ENCODE data around the gene RPS25. TPM values are rescaled to one million over a fixed set of nuclear protein-coding genes. Genes with fewer than 3 reads are reported as not detected.
"Not testable (repeated sequence)": the region's sequence is repeated elsewhere in the genome, so short reads cannot be mapped to it uniquely, and the experiment has no call there.

Gene RPS25
- total RNA-seq, 4 donors from 2014 or later, result 729 to 2,261 (median 1,537) TPM

- Histone ChIP-seq H3K9me3 (no peaks in the 10 kb centered on the region), H3K4me3 (no peak overlapping the region), H3K27me3 (no peaks in the 10 kb centered on the region), H3K4me1 (peaks cover 2 to 34% (median 18%) of the 10 kb centered on the region in 3 donors), H3K36me3 (peaks cover 0 to 6% (median 0%) of the 10 kb centered on the region in 3 donors), H3K27ac (no peak overlapping the region)
- no peak for DNase-seq
- 98 to 100% methylated on average over 2 to 3 of the region's 3 CpGs for WGBS, 2 donors
- TF ChIP-seq CTCF (IDR thresholded peaks at IDR 0.05) (no peak), POLR2A (IDR thresholded peaks at IDR 0.05) (no peak)
- intact Hi-C loops (cut with DNase I), result no loop called here
Measured at GRCh38 chr11:119061256-119061655, 43.1 kb upstream of the RPS25 start.

DNA sequence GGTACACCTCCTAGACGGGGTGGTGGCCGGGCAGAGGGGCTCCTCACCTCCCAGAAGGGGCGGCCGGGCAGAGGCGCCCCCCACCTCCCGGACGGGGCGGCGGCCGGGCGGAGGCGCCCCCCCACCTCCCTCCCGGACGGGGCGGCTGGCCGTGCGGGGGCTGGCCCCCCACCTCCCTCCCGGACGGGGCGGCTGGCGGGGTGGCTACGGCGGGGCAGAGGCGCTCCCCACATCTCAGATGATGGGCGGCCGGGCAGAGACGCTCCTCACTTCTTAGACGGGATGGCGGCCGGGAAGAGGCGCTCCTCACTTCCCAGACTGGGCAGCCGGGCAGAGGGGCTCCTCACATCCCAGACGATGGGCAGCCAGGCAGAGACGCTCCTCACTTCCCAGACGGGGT, 41.0 kb upstream of the RPS25 start:
- DNase-seq; H3K27ac ChIP-seq; H3K9me3 ChIP-seq; intact Hi-C loops (cut with DNase I); H3K27me3 ChIP-seq; H3K4me3 ChIP-seq: not testable (repeated sequence)
- Histone ChIP-seq H3K36me3 (peaks cover 4 to 20% (median 11%) of the 10 kb centered on the region in 3 donors), H3K4me1 (peaks cover 9 to 41% (median 25%) of the 10 kb centered on the region in 3 donors)
- WGBS, 2 donors, result no CpG with 5 or more reads among the region's 35 CpGs

DNA sequence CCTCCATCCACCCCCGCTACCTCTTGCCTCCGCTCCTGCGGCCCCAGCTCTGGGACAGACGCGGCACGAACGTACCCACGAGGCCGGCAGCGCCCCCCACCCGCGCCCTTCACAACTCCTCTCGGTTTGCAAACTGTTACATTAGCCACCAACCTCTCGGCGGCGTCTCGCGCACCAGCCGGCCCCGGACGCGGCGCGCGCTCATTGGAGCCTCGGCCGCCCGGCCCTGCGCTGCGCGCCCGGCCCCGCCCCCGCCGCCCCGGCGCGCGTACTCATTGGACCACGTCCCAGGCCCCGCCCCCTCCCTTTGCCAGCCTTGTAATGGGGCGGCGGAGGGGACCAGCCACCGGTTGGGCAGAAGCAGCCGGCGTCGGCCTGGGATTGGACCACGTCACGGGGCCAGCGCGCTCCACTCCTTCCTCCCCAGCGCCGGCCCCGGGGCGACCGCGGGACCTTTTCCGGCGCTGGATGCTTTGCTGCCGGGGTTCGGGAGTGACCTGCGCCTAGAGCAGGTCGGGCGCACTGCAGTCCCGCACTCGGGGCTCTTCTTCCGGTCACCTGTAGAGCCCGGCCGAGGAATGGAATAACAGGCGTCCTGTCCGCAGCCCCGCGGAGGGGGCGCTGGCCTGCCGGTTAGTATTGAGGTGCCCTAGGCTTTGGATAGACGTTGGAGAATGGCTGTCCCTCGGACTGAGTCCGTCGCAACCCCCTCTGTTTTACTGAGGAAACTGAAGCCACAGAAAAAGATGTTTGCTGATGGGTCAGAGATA, 39.0 kb upstream of the RPS25 start, which contains the start of gene HYOU1:
Gene HYOU1, minus strand, starts transcription at position 206 of the 770 bp plus-strand sequence. CDS start 1,045 bp downstream, outside the sequence.
- peak within 1 kb of the TSS; percentile 61 to 99 (median 96) for H3K4me3 ChIP-seq
- H3K4me1 ChIP-seq, result peaks cover 9 to 32% (median 19%) of the 10 kb centered on the region in 3 donors
- peaks cover 23 to 39% (median 26%) of the 10 kb centered on the region in 3 donors for H3K36me3 ChIP-seq
- H3K27ac ChIP-seq, result peak within 1 kb of the TSS; percentile 87 to 94 (median 93)
- H3K9me3 ChIP-seq, result no peaks in the 10 kb centered on the region
- peak in 3 of 6 experiments; percentile 12 to 31 (median 19) for TF ChIP-seq CTCF (IDR thresholded peaks at IDR 0.05)
- peak in 3 of 4 donors; percentile 74 to 84 (median 79) for TF ChIP-seq POLR2A (IDR thresholded peaks at IDR 0.05)
- DNase-seq, result peak; percentile 85
- intact Hi-C loops (cut with DNase I), result no loop called here
- H3K27me3 ChIP-seq, result no peaks in the 10 kb centered on the region
- 0% methylated on average over 4 to 17 of the region's 79 CpGs for WGBS, 2 donors

- WGBS, 2 donors, result 0 to 2% methylated on average over 3 to 13 of the region's 48 CpGs
- intact Hi-C loops (cut with DNase I), result no loop called here
- Histone ChIP-seq H3K36me3 (peaks cover 23 to 43% (median 26%) of the 10 kb centered on the region in 3 donors), H3K4me3 (peak overlapping the region; percentile 61 to 99 (median 96)), H3K9me3 (no peaks in the 10 kb centered on the region), H3K27ac (peak overlapping the region; percentile 87 to 94 (median 93)), H3K4me1 (peaks cover 9 to 32% (median 19%) of the 10 kb centered on the region in 3 donors), H3K27me3 (no peaks in the 10 kb centered on the region)
- DNase-seq, result no peak
- TF ChIP-seq CTCF (IDR thresholded peaks at IDR 0.05), result no peak
- TF ChIP-seq POLR2A (IDR thresholded peaks at IDR 0.05), result no peak
Measured at GRCh38 chr11:119056421-119056999, 38.4 kb upstream of the RPS25 start.

DNA sequence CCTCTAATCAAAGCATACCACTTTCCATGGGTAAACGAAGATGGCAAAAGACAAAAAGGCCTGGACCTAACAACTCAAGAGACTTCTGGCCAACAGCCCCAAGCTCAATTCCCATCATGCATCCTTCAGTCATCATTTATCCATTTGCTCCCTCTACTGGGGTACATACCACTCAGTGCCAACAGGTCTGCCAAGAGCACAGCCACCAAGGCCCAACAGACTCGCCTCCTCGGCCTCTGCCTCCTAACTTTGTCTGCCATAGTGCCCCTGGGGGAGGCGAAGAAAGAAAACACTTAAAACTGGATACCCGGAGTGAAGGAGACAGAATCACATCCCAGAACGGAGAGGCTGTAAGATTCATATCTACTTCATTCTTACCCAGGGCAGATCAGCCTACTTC, 37.8 kb upstream of the RPS25 start:
- no peak for DNase-seq
- Histone ChIP-seq H3K4me1 (peaks cover 9 to 32% (median 19%) of the 10 kb centered on the region in 3 donors), H3K36me3 (peaks cover 23 to 46% (median 26%) of the 10 kb centered on the region in 3 donors), H3K27me3 (no peaks in the 10 kb centered on the region), H3K27ac (peak overlapping the region in 3 of 4 donors; percentile 87 to 94 (median 94)), H3K4me3 (peak overlapping the region; percentile 61 to 99 (median 96)), H3K9me3 (no peaks in the 10 kb centered on the region)
- WGBS, 2 donors, result 37 to 46% methylated on average over 4 to 6 of the region's 6 CpGs
- TF ChIP-seq CTCF (IDR thresholded peaks at IDR 0.05) (no peak), POLR2A (IDR thresholded peaks at IDR 0.05) (no peak)
- intact Hi-C loops (cut with DNase I), result no loop called here

Data from esophagus squamous epithelium (tissue), 5 donors.